Effector CD4-positive, alpha-beta T cell (primary cell): ENCODE measurements around the gene DGCR2.
"Not testable (repeated sequence)": the region's sequence is repeated elsewhere in the genome, so short reads cannot be mapped to it uniquely, and the experiment has no call there.

Experiments used
- DNase-seq: peaks from one replicate; pipeline ENCODE4 v3.0.0-alpha.2; 2020

The DGCR2 gene

DNA sequence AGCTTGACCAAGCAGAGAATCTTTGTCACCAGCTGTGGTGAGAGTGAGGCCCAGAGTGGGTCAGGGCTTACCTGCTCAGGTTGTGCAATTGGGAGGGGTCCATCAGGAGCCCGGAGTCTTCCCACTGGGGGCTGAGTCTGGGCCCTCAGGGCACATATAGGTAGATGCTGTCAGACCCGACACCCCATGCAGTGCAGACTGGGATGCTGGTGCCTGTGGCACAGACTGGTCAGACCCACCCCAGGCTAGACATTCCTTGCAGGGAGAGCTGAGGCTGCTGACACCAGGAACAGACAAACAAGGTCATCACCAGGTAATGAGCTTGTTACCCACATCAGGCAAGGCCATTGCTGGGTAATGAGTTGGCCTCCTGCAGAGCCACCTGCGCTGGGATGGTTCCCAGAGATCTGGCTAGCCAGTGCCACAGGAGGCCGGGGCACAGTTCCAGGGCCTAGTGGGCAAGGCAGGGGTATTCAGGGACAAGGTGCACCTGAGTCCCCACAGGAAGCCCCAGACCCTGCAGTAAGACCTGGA is 97.2 kb downstream of the DGCR2 start:
- not testable (repeated sequence) for DNase-seq

GRCh38 chr22:19023931-19024330 is 98.3 kb downstream of the DGCR2 start:
- not testable (repeated sequence) for DNase-seq

DNA sequence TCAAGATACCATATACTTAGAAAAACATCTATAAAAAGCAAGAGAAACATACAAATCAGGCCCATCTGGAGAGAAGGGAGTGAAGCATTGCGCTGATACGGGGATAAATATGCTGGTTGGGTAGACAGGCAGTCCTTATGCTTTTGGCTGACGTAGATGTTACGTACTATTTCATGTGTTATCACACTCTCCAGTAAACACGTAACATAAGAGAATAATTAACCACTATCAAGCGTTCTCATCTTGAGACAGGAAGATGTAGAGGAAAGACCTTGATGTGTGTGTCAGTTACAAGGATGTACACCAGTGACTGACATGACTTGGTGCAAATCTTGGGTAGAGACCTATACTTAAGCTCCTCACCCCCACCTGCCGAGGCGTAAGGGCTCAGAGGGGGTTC is 99.5 kb downstream of the DGCR2 start:
- DNase-seq: no peak

- DNase-seq: no peak
Observed at GRCh38 chr22:19019679-19020032, 102.6 kb downstream of the DGCR2 start.

GRCh38 chr22:19019029-19019678 is 103.1 kb downstream of the DGCR2 start:
- DNase-seq: no peak

GRCh38 chr22:19018256-19018655 is 104.0 kb downstream of the DGCR2 start:
- DNase-seq: no peak

GRCh38 chr22:19016081-19016766 is 106.0 kb downstream of the DGCR2 start:
- no peak for DNase-seq

DNA sequence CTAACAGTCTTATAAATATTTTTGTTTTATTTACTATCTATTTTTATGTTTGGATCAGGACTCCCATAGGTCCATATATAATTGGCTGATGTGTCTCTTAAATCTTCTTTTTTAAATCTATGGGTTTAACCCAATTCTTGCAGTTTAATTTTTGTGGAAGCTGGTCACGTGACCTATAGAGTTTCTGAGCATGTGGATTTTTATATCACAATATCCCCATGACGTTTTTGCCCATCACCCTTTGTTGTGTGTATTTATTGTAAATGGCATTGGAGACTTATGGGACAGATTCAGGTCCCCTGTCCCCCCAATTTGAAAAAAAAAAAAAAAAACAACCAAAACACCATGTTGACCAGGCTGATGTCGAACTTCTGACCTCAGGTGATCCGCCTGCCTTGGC is 107.3 kb downstream of the DGCR2 start:
- DNase-seq: no peak

DNA sequence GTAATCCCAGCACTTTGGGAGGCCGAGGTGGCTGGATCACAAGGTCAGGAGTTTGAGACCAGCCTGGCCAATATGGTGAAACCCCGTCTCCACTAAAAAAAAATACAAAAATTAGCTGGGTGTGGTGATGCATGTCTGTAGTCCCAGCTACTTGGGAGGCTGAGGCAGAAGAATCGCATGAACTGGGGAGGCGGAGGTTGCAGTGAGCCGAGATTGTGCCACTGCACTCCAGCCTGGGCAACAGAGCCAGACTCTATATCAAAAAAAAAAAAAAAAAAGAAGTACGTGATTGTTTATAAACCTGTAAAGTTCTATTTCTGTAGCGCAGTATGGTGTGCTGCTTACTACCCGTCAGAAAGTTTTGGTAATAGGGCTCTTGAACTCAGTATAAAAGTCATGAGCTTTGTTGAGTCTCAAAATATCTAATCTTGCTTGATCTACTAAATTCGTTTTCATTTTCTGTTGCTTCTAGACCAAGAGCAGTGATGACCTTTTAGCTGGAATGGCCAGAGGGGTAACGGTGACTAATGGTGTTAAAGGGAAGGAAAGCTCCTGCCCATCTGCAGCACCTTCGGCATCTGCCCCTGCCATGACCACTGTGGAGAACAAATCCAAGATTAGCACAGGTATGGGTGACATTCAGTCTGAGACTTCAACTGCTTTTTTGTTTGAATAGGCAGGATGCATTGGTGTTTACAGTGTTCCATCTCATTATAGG is 108.2 kb downstream of the DGCR2 start:
- not testable (repeated sequence) for DNase-seq

DNA sequence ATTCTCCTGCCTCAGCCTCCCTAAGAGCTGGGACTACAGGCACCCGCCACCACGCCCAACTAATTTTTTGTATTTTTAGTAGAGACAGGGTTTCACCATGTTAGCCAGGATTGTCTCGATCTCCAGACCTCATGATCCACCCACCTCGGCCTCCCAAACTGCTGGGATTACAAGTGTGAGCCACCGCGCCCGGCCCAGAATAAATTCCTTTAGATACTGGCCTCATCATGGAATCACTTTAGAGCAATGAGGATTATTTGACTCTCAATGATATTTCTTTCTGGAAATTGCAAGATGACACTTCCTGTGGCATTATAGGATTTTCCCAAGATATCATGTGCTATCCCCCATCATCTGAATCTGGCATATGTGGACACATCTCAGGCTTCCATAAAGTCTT is 108.8 kb downstream of the DGCR2 start:
- not testable (repeated sequence) for DNase-seq

GRCh38 chr22:19012308-19012986 is 109.8 kb downstream of the DGCR2 start:
- no peak for DNase-seq

- not testable (repeated sequence) for DNase-seq
Observed at GRCh38 chr22:19011611-19012010, 110.6 kb downstream of the DGCR2 start.

- no peak for DNase-seq
Observed at GRCh38 chr22:19011075-19011474, 111.1 kb downstream of the DGCR2 start.

DNA sequence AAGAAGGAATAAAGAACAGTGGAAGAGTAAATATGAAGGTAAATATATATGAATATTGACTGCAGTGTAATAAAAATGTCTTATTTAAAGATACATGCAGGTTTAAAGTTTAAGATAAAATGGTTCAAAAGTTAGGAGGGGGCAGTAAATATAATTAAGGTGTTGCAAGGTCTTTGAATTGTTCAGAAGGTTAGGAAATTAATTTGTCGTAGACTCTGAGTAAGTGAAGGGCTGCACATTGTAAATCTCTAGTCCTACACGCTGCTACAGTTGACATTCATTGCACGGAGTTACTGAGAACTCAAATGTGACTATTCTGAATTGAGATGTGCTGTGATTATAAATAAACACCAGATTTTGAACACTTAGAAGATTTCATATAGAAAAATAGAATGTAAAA is 116.3 kb downstream of the DGCR2 start:
- DNase-seq: no peak

GRCh38 chr22:19004471-19004870 is 117.7 kb downstream of the DGCR2 start:
- no peak for DNase-seq

GRCh38 chr22:19003508-19003907 is 118.7 kb downstream of the DGCR2 start:
- DNase-seq: no peak

DNA sequence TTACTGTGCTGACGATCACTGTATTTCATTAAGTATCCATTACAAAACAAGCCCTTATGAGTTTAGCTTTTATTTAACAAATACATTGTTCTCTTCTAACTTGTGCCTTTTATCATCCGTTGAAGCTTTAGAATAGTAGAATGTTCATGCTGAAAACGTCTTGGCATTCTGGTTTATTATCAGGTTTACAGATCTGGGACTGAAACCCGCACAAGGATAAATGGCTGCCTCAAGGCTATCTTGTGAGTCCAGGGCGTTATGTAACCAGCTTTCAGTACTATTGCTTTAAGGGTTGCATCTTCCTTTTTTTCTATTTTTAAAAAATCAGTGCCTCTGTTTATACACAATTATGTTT is 119.6 kb downstream of the DGCR2 start:
- DNase-seq: no peak

DNA sequence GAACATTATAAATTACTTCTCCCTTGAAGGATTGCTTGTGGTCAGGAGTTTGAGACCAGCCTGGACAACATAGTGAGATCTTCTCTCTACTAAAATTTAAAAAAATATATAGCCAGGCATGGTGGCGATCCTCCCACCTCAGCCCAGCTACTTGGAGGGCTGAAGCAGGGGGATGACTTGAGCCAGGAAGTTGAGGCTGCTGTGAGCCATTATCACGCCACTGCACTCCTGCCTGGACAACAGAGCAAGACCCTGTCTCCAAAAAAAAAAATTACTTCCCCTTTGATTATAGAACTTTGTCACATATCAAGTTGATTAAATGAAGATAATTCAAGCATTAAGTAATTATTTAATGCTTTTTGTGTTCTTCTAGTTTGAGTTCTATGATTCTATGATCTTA is 121.0 kb downstream of the DGCR2 start:
- DNase-seq: no peak

- DNase-seq: not testable (repeated sequence)
Observed at GRCh38 chr22:19000106-19000505, 122.1 kb downstream of the DGCR2 start.

- no peak for DNase-seq
Observed at GRCh38 chr22:18999416-18999815, 122.8 kb downstream of the DGCR2 start.

- DNase-seq: no peak
Observed at GRCh38 chr22:18999008-18999407, 123.2 kb downstream of the DGCR2 start.

- DNase-seq: no peak
Observed at GRCh38 chr22:18997925-18998315, 124.3 kb downstream of the DGCR2 start.

DNA sequence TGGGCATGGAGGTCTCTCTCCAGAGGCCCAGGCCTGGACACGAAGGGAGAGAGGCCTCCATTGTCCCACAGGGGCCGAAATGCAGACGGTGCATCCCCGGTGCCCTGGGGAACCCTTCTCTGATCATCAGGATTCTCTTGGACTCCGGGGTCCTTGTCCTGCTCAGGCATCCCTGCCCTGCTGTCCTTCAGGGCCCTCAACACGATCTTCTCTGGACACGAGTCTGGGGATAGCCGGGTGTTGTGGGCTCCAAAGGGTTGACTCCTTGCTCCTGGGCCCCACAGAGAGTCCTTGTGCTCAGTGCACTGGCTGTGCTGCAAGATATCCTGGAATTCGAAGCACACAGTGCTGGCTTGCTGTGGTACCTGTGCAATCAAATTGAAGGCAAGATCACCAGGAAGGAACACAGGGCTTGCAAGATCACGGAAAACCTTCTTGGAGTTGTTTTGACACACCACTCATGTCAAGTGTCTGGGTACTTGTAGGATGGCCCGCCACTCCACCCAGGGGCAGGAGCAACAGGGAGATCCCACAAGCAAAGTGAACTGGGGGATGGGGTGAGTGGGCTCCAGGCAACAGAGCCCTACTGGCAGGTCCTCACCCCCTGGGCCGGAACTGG is 124.8 kb downstream of the DGCR2 start:
- no peak for DNase-seq
